GM12878 (cell line): Measurements from ENCODE around the gene PITRM1. TPM values are rescaled to one million over a fixed set of nuclear protein-coding genes. Genes with fewer than 3 reads are reported as not detected.

Experiments
- CHD1 ChIP-seq: IDR thresholded peaks from 2 replicates; pipeline ENCODE4 v1.6.1; 2012; ENCODE audit warnings: low read depth, low read length, improper control_type of control experiment
- CHD4 ChIP-seq: fragments of 200-600 bp; sonication (generic); IDR thresholded peaks from 2 replicates; pipeline ENCODE4 v1.6.1; 2016; ENCODE audit warnings: mild to moderate bottlenecking
- EED ChIP-seq: sonication (generic); IDR thresholded peaks from 2 replicates; pipeline ENCODE4 v1.6.1; 2016; ENCODE audit warnings: antibody characterized with exemption, low read depth
- KAT2A ChIP-seq: conservative IDR thresholded peaks from 2 replicates; pipeline ENCODE4 v1.6.1; 2011; ENCODE audit warnings: low read depth, low read length; ENCODE audit not compliant: control insufficient read depth
- MEF2B ChIP-seq: fragments of 450-650 bp; IDR thresholded peaks from 2 replicates; pipeline ENCODE4 v1.6.1; 2018; ENCODE audit warnings: mild to moderate bottlenecking, moderate library complexity; ENCODE audit not compliant: partially characterized antibody, poor library complexity, severe bottlenecking
- MTA2 ChIP-seq: fragments of 450-650 bp; IDR thresholded peaks from 2 replicates; pipeline ENCODE4 v1.6.1; 2016; ENCODE audit warnings: low read depth, mild to moderate bottlenecking, moderate library complexity
- MYC ChIP-seq: IDR thresholded peaks from 2 replicates; pipeline ENCODE4 v1.6.1; 2011; ENCODE audit warnings: mild to moderate bottlenecking, low read length, moderate library complexity, inconsistent platforms; ENCODE audit not compliant: insufficient read depth, insufficient replicate concordance, insufficient read length, severe bottlenecking
- PAX5 ChIP-seq: IDR thresholded peaks from 2 replicates; pipeline ENCODE4 v1.6.1; 2011; ENCODE audit warnings: low read depth, low read length, borderline replicate concordance
- RCOR1 ChIP-seq: conservative IDR thresholded peaks from 2 replicates; pipeline ENCODE4 v1.6.1; 2012; ENCODE audit warnings: low read depth, low read length, improper control_type of control experiment
- ZBTB40 ChIP-seq: fragments of 450-650 bp; IDR thresholded peaks from 2 replicates; pipeline ENCODE4 v1.6.1; 2016; ENCODE audit warnings: mild to moderate bottlenecking, moderate library complexity, borderline replicate concordance
- ZNF24 ChIP-seq: fragments of 450-650 bp; IDR thresholded peaks from 2 replicates; pipeline ENCODE4 v1.6.1; 2017; ENCODE audit warnings: antibody characterized with exemption, mild to moderate bottlenecking
- ZZZ3 ChIP-seq: IDR thresholded peaks from 2 replicates; pipeline ENCODE4 v1.6.1; 2011; ENCODE audit warnings: low read depth; ENCODE audit not compliant: control insufficient read depth, insufficient read length
- polyA plus RNA-seq, 11 experiments: library from polyadenylated mRNA; depleted of rRNA in 4 of 11; unstranded in 6 of 11; stranded (reverse) in 5 of 11; fragments of >200 nt; fragmentation: Nextera tagmentation in 4 of 11; fragmentation: Illumina TruSeq in 1 of 11; extraction: Ambion mirVana in 4 of 11; extraction: Trizol in 1 of 11; gene quantifications; 1 replicate in 1 of 11; 2 replicates in 10 of 11; pipeline versions ENCODE4 v1.2.1 to v1.2.3, GENCODE V29; 2011 to 2016; ENCODE audit warnings: inconsistent platforms in 2 of 11, missing spikeins in 2 of 11, low read depth in 1 of 11
- total RNA-seq, 4 experiments: library from RNA; depleted of rRNA in 3 of 4; stranded (reverse); fragments of >200 nt in 3 of 4; fragmentation: Illumina TruSeq in 1 of 4; extraction: Trizol in 1 of 4; gene quantifications; 2 replicates each; pipeline versions ENCODE4 v1.2.1 to v1.2.3, GENCODE V29; 2013 to 2021
- TF ChIP-seq, protein P1 (sequence below): fragments of 450-650 bp; conservative IDR thresholded peaks from 2 replicates; pipeline ENCODE4 v1.6.1; 2017; ENCODE audit warnings: mild to moderate bottlenecking, moderate library complexity

PITRM1 gene
- total and polyA plus RNA-seq, 10 of the 15 experiments (the other 5 are each of a cell fraction or from before 2014, with no cell fraction given), result 15.5 to 53.0 (median 45.0) TPM

GRCh38 chr10:3116508-3117100 lies 56.0 kb downstream of the PITRM1 start (continued):
- TF ChIP-seq ZBTB40, result no peak
- TF ChIP-seq ZZZ3, result no peak
- no peak for TF ChIP-seq CHD4
- TF ChIP-seq RCOR1, result no peak
- TF ChIP-seq, protein P1, sequence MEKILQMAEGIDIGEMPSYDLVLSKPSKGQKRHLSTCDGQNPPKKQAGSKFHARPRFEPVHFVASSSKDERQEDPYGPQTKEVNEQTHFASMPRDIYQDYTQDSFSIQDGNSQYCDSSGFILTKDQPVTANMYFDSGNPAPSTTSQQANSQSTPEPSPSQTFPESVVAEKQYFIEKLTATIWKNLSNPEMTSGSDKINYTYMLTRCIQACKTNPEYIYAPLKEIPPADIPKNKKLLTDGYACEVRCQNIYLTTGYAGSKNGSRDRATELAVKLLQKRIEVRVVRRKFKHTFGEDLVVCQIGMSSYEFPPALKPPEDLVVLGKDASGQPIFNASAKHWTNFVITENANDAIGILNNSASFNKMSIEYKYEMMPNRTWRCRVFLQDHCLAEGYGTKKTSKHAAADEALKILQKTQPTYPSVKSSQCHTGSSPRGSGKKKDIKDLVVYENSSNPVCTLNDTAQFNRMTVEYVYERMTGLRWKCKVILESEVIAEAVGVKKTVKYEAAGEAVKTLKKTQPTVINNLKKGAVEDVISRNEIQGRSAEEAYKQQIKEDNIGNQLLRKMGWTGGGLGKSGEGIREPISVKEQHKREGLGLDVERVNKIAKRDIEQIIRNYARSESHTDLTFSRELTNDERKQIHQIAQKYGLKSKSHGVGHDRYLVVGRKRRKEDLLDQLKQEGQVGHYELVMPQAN, result no peak
- TF ChIP-seq MYC, result no peak
- no peak for TF ChIP-seq MEF2B
- TF ChIP-seq EED, result no peak
- TF ChIP-seq PAX5, result no peak
- TF ChIP-seq MTA2, result no peak
- no peak for TF ChIP-seq CHD1
- no peak for TF ChIP-seq KAT2A
- no peak for TF ChIP-seq ZNF24
